HEK293 (cell line): ENCODE results near the gene WWOX.

Source experiments
- CTCF ChIP-seq: fragments of 450-650 bp; formaldehyde crosslinking; IDR thresholded peaks from 2 replicates; pipeline ENCODE4 v1.5.1; 2016; ENCODE audit warnings: missing biosample characterization, missing genetic modification characterization
- ZNF138 ChIP-seq: fragments of 450-650 bp; formaldehyde crosslinking; IDR thresholded peaks from 2 replicates; pipeline ENCODE4 v1.5.1; 2016; ENCODE audit warnings: missing biosample characterization, missing genetic modification characterization, borderline replicate concordance
- ZNF274 ChIP-seq, 2 experiments: fragments of 200-500 bp in 1 of 2; fragments of 450-650 bp in 1 of 2; sonication (Bioruptor generic) in 1 of 2; formaldehyde crosslinking in 1 of 2; IDR thresholded peaks; 2 replicates each; pipeline versions ENCODE4 v1.5.1 to v1.6.1; 2014 to 2016; ENCODE audit warnings: borderline replicate concordance in 1 of 2, inconsistent platforms in 1 of 2, low read length in 1 of 2, missing biosample characterization in 1 of 2, missing genetic modification characterization in 1 of 2
- TF ChIP-seq, protein P1 (sequence below): fragments of 450-650 bp; formaldehyde crosslinking; IDR thresholded peaks from 2 replicates; pipeline ENCODE4 v1.5.1; 2016; ENCODE audit warnings: missing biosample characterization, missing genetic modification characterization, low read depth

GRCh38 chr16:79211586-79211985 lies 1112.1 kb downstream of the WWOX start:
- TF ChIP-seq ZNF274 (IDR thresholded peaks at IDR 0.05; ENCODE audit: low read length), result no peak
- TF ChIP-seq ZNF274 (tag by site-specific recombination; IDR thresholded peaks at IDR 0.05; ENCODE audit: borderline replicate concordance), result no peak
- TF ChIP-seq, protein P1, sequence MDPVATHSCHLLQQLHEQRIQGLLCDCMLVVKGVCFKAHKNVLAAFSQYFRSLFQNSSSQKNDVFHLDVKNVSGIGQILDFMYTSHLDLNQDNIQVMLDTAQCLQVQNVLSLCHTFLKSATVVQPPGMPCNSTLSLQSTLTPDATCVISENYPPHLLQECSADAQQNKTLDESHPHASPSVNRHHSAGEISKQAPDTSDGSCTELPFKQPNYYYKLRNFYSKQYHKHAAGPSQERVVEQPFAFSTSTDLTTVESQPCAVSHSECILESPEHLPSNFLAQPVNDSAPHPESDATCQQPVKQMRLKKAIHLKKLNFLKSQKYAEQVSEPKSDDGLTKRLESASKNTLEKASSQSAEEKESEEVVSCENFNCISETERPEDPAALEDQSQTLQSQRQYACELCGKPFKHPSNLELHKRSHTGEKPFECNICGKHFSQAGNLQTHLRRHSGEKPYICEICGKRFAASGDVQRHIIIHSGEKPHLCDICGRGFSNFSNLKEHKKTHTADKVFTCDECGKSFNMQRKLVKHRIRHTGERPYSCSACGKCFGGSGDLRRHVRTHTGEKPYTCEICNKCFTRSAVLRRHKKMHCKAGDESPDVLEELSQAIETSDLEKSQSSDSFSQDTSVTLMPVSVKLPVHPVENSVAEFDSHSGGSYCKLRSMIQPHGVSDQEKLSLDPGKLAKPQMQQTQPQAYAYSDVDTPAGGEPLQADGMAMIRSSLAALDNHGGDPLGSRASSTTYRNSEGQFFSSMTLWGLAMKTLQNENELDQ (tag by site-specific recombination), result no peak
- no peak for TF ChIP-seq ZNF138 (tag by site-specific recombination)
- TF ChIP-seq CTCF (tag by site-specific recombination), result no peak
